WTC11 (cell line): ENCODE results near the gene EFCAB8. TPM values are rescaled to one million over a fixed set of nuclear protein-coding genes. Genes with fewer than 3 reads are reported as not detected.
A peak's percentile ranks its signal among the peaks of the same experiment; 100 is the strongest.

ENCODE experiments used
- ATAC-seq: fragments of 200-7000 bp; cut with Tn5 transposase; 2 replicates; pipeline ENCODE4 v1.10.0; 2021; ENCODE audit warnings: mild to moderate bottlenecking, moderate library complexity
- CTCF ChIA-PET: fragments of 300-600 bp; sonication (Branson Sonifier 250); formaldehyde crosslinking; loops from one replicate; lab custom pipeline; 2021; ENCODE audit warnings: antibody characterized with exemption; lab: Charles Lee
- POLR2A ChIA-PET: fragments of 350-600 bp; sonication (Branson Sonifier 250); formaldehyde crosslinking; loops from one replicate; lab custom pipeline; 2021; ENCODE audit warnings: antibody characterized with exemption; lab: Charles Lee
- DNase-seq: peaks from one replicate; pipeline ENCODE4 v3.0.0; 2021; ENCODE audit warnings: low spot score
- H3K27ac Mint-ChIP-seq: 2 replicates; pipeline ENCODE4 v1.8.0; 2021; ENCODE audit warnings: mixed read lengths
- H3K27me3 Mint-ChIP-seq: 2 replicates; pipeline ENCODE4 v1.8.0; 2021; ENCODE audit warnings: low read depth, mild to moderate bottlenecking, moderate library complexity, mixed read lengths
- H3K36me3 Mint-ChIP-seq: 2 replicates; pipeline ENCODE4 v1.8.0; 2021; ENCODE audit warnings: mixed read lengths
- H3K4me1 Mint-ChIP-seq: 2 replicates; pipeline ENCODE4 v1.8.0; 2022; ENCODE audit warnings: mixed read lengths
- H3K4me3 Mint-ChIP-seq: 2 replicates; pipeline ENCODE4 v1.8.0; 2021; ENCODE audit warnings: mild to moderate bottlenecking, moderate library complexity, mixed read lengths
- H3K9me3 Mint-ChIP-seq: 2 replicates; pipeline ENCODE4 v1.8.0; 2021; ENCODE audit warnings: mixed read lengths
- ATF1 ChIP-seq: sonication (generic); formaldehyde crosslinking; IDR thresholded peaks from 2 replicates; pipeline ENCODE4 v1.8.1; 2023; ENCODE audit warnings: mild to moderate bottlenecking, moderate library complexity, missing genetic modification reagents
- CTCF ChIP-seq: fragments of 200-600 bp; IDR thresholded peaks from 2 replicates; pipeline ENCODE4 v1.8.0; 2022; ENCODE audit warnings: antibody characterized with exemption
- E2F4 ChIP-seq: sonication (generic); formaldehyde crosslinking; IDR thresholded peaks from 2 replicates; pipeline ENCODE4 v1.8.1; 2022; ENCODE audit warnings: low read depth, mild to moderate bottlenecking, moderate library complexity, missing genetic modification reagents, borderline replicate concordance
- ELF4 ChIP-seq: sonication (generic); formaldehyde crosslinking; IDR thresholded peaks from 2 replicates; pipeline ENCODE4 v1.8.1; 2022; ENCODE audit warnings: low read depth, mild to moderate bottlenecking, moderate library complexity, missing genetic modification reagents
- ESRRA ChIP-seq: sonication (generic); formaldehyde crosslinking; IDR thresholded peaks from 2 replicates; pipeline ENCODE4 v1.8.1; 2022; ENCODE audit warnings: mild to moderate bottlenecking, missing genetic modification reagents, borderline replicate concordance
- FOXK1 ChIP-seq: sonication (generic); formaldehyde crosslinking; IDR thresholded peaks from 2 replicates; pipeline ENCODE4 v1.8.0; 2022; ENCODE audit warnings: mild to moderate bottlenecking, moderate library complexity, missing genetic modification reagents
- NR1H2 ChIP-seq: sonication (generic); formaldehyde crosslinking; IDR thresholded peaks from 2 replicates; pipeline ENCODE4 v1.9.0; 2021; ENCODE audit warnings: mild to moderate bottlenecking, moderate library complexity, missing genetic modification reagents
- PRDM15 ChIP-seq: sonication (generic); formaldehyde crosslinking; IDR thresholded peaks from 2 replicates; pipeline ENCODE4 v1.8.0; 2022; ENCODE audit warnings: missing genetic modification reagents
- SOX15 ChIP-seq: fragments of 250-450 bp; sonication (Bioruptor Pico); IDR thresholded peaks from 2 replicates; pipeline ENCODE4 v1.9.0; 2021; ENCODE audit warnings: mild to moderate bottlenecking
- TEAD4 ChIP-seq: sonication (generic); formaldehyde crosslinking; IDR thresholded peaks from 2 replicates; pipeline ENCODE4 v1.8.0; 2022; ENCODE audit warnings: mild to moderate bottlenecking, missing genetic modification reagents
- ZMAT4 ChIP-seq: fragments of 250-450 bp; sonication (Bioruptor Pico); IDR thresholded peaks from 2 replicates; pipeline ENCODE4 v1.9.0; 2021; ENCODE audit warnings: mild to moderate bottlenecking
- ZNF121 ChIP-seq: sonication (generic); formaldehyde crosslinking; IDR thresholded peaks from 2 replicates; pipeline ENCODE4 v1.8.0; 2023; ENCODE audit warnings: missing genetic modification reagents
- ZNF138 ChIP-seq: sonication (generic); formaldehyde crosslinking; conservative IDR thresholded peaks from 2 replicates; pipeline ENCODE4 v1.8.1; 2022; ENCODE audit warnings: mild to moderate bottlenecking, moderate library complexity, missing genetic modification reagents
- total RNA-seq: library from RNA; stranded (reverse); gene quantifications from 3 replicates; pipeline ENCODE4 v1.2.3, GENCODE V29; 2021
- TF ChIP-seq, protein P1 (sequence below): fragments of 250-450 bp; sonication (Bioruptor Pico); IDR thresholded peaks from 2 replicates; pipeline ENCODE4 v2.1.2; 2022; ENCODE audit warnings: mild to moderate bottlenecking, moderate library complexity
- TF ChIP-seq, protein P2 (sequence below): sonication (generic); formaldehyde crosslinking; conservative IDR thresholded peaks from 2 replicates; pipeline ENCODE4 v1.8.1; 2023; ENCODE audit warnings: mild to moderate bottlenecking, low read depth, missing genetic modification reagents, moderate library complexity
- TF ChIP-seq, protein P3 (sequence below): fragments of 250-450 bp; sonication (Bioruptor Pico); IDR thresholded peaks from 2 replicates; pipeline ENCODE4 v1.8.0; 2021; ENCODE audit warnings: mild to moderate bottlenecking
- TF ChIP-seq, protein P4 (sequence below): sonication (generic); formaldehyde crosslinking; IDR thresholded peaks from 2 replicates; pipeline ENCODE4 v1.8.0; 2022; ENCODE audit warnings: mild to moderate bottlenecking, missing genetic modification reagents

Gene EFCAB8
- total RNA-seq, 1 experiment from 2014 or later, result 0.17 TPM

- TF ChIP-seq, protein P1, sequence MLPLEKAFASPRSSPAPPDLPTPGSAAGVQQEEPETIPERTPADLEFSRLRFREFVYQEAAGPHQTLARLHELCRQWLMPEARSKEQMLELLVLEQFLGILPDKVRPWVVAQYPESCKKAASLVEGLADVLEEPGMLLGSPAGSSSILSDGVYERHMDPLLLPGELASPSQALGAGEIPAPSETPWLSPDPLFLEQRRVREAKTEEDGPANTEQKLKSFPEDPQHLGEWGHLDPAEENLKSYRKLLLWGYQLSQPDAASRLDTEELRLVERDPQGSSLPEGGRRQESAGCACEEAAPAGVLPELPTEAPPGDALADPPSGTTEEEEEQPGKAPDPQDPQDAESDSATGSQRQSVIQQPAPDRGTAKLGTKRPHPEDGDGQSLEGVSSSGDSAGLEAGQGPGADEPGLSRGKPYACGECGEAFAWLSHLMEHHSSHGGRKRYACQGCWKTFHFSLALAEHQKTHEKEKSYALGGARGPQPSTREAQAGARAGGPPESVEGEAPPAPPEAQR, result no peak
- no peak for TF ChIP-seq CTCF
- TF ChIP-seq, protein P2, sequence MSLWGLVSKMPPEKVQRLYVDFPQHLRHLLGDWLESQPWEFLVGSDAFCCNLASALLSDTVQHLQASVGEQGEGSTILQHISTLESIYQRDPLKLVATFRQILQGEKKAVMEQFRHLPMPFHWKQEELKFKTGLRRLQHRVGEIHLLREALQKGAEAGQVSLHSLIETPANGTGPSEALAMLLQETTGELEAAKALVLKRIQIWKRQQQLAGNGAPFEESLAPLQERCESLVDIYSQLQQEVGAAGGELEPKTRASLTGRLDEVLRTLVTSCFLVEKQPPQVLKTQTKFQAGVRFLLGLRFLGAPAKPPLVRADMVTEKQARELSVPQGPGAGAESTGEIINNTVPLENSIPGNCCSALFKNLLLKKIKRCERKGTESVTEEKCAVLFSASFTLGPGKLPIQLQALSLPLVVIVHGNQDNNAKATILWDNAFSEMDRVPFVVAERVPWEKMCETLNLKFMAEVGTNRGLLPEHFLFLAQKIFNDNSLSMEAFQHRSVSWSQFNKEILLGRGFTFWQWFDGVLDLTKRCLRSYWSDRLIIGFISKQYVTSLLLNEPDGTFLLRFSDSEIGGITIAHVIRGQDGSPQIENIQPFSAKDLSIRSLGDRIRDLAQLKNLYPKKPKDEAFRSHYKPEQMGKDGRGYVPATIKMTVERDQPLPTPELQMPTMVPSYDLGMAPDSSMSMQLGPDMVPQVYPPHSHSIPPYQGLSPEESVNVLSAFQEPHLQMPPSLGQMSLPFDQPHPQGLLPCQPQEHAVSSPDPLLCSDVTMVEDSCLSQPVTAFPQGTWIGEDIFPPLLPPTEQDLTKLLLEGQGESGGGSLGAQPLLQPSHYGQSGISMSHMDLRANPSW (CRISPR knock-in tag), result no peak
- TF ChIP-seq TEAD4, result no peak
- no peak for TF ChIP-seq ZNF121
- no peak for TF ChIP-seq ZMAT4 (CRISPR knock-in tag)
- TF ChIP-seq FOXK1 (CRISPR knock-in tag), result no peak
Measured at GRCh38 chr20:32967961-32968457, 109.3 kb downstream of the EFCAB8 start (continued).

- ATAC-seq, result no peak
- DNase-seq, result peak; percentile 3
- H3K27me3 Mint-ChIP-seq, result no peaks in the 10 kb centered on the region; the same call in none of the 2 replicates
- H3K27ac Mint-ChIP-seq, result no peak overlapping the region
- no peaks in the 10 kb centered on the region for H3K9me3 Mint-ChIP-seq
- H3K36me3 Mint-ChIP-seq, result no peaks in the 10 kb centered on the region
- H3K4me3 Mint-ChIP-seq, result no peak overlapping the region
- TF ChIP-seq SOX15 (CRISPR knock-in tag) (no peak), PRDM15 (CRISPR knock-in tag) (no peak), NR1H2 (CRISPR knock-in tag) (no peak), ELF4 (CRISPR knock-in tag) (no peak), ATF1 (CRISPR knock-in tag) (no peak), E2F4 (no peak), ZNF138 (CRISPR knock-in tag) (no peak), ESRRA (CRISPR knock-in tag) (no peak)
- TF ChIP-seq, protein P3, sequence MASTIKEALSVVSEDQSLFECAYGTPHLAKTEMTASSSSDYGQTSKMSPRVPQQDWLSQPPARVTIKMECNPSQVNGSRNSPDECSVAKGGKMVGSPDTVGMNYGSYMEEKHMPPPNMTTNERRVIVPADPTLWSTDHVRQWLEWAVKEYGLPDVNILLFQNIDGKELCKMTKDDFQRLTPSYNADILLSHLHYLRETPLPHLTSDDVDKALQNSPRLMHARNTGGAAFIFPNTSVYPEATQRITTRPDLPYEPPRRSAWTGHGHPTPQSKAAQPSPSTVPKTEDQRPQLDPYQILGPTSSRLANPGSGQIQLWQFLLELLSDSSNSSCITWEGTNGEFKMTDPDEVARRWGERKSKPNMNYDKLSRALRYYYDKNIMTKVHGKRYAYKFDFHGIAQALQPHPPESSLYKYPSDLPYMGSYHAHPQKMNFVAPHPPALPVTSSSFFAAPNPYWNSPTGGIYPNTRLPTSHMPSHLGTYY (CRISPR knock-in tag), result no peak
- TF ChIP-seq, protein P4, sequence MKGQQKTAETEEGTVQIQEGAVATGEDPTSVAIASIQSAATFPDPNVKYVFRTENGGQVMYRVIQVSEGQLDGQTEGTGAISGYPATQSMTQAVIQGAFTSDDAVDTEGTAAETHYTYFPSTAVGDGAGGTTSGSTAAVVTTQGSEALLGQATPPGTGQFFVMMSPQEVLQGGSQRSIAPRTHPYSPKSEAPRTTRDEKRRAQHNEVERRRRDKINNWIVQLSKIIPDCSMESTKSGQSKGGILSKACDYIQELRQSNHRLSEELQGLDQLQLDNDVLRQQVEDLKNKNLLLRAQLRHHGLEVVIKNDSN, result no peak
- POLR2A ChIA-PET, result no interaction called here
- peaks cover under 1% of the 10 kb centered on the region; the same call in 1 of the 2 replicates for H3K4me1 Mint-ChIP-seq
- CTCF ChIA-PET, result no interaction called here
Measured at GRCh38 chr20:32968478-32969241, 109.9 kb downstream of the EFCAB8 start.
